Activated CD8-positive, alpha-beta memory T cell treated with anti-CD3 and anti-CD28 coated beads for 36 hours (primary cell): ENCODE data around the gene S1PR5. TPM values are rescaled to one million over a fixed set of nuclear protein-coding genes. Genes with fewer than 3 reads are reported as not detected.

Source experiments
- CTCF ChIA-PET: fragments of 350-600 bp; sonication (Branson Sonifier 250); formaldehyde crosslinking; loops from one replicate; lab custom pipeline; 2021; ENCODE audit warnings: antibody characterized with exemption; lab: Charles Lee
- POLR2A ChIA-PET: fragments of 350-600 bp; sonication (Branson Sonifier 250); formaldehyde crosslinking; loops from one replicate; lab custom pipeline; 2021; ENCODE audit warnings: antibody characterized with exemption; lab: Charles Lee
- total RNA-seq, 2 experiments: library from RNA; stranded (reverse); gene quantifications; one replicate each; pipeline ENCODE4 v1.2.3, GENCODE V29; 2021

Gene S1PR5
- total RNA-seq: 1 to 10 TPM in 1 of 2 experiments, under 1 TPM in 1; 0.46 to 1.1 TPM

GRCh38 chr19:10517361-10517759, at the start of gene S1PR5:
S1PR5 (minus strand) TSS chr19:10517447; CDS start chr19:10515011, 2,436 bp downstream.
- ChIA-PET CTCF (interaction anchor here (0.9 to 1.7 kb wide), 5 partner anchors 10 to 182 kb away, joined by 3 to 8 read pairs (median 5); no protein-coding TSS in a partner anchor), POLR2A (interaction anchor here (1.5 kb wide), 1 partner anchor 35 kb away, joined by 4 read pairs; no protein-coding TSS in a partner anchor)

GRCh38 chr19:10566658-10567410, 49.6 kb upstream of the S1PR5 start:
- CTCF ChIA-PET: interaction anchor here (0.6 to 3.9 kb wide), 13 partner anchors 11 to 163 kb away, joined by 3 to 26 read pairs (median 5); partner anchors contain the start of genes CDC37 and DNM2
- POLR2A ChIA-PET: interaction anchor here (0.7 to 2.1 kb wide), 6 partner anchors 11 to 141 kb away, joined by 3 to 6 read pairs (median 4); partner anchors contain the start of gene KEAP1

- ChIA-PET CTCF (interaction anchor here (0.9 to 3.9 kb wide), 8 partner anchors 10 to 162 kb away, joined by 3 to 26 read pairs (median 5); no protein-coding TSS in a partner anchor), POLR2A (interaction anchor here (0.7 to 2.1 kb wide), 3 partner anchors 11 to 140 kb away, joined by 3 to 6 read pairs (median 5); no protein-coding TSS in a partner anchor)
Measured at GRCh38 chr19:10566408-10566657, 49.1 kb upstream of the S1PR5 start.

- ChIA-PET CTCF (interaction anchor here (0.6 to 3.9 kb wide), 10 partner anchors 10 to 380 kb away, joined by 3 to 26 read pairs (median 5); no protein-coding TSS in a partner anchor), POLR2A (interaction anchor here (0.6 to 2.1 kb wide), 4 partner anchors 10 to 140 kb away, joined by 3 to 6 read pairs (median 4); no protein-coding TSS in a partner anchor)
Measured at GRCh38 chr19:10565567-10566407, 48.5 kb upstream of the S1PR5 start, which contains the start of gene KRI1. KRI1 (minus strand) TSS chr19:10566010; CDS start chr19:10565999, 11 bp downstream.

- POLR2A ChIA-PET: interaction anchor here (0.6 to 2.1 kb wide), 2 partner anchors 12 to 107 kb away, joined by 3 to 6 read pairs; no protein-coding TSS in a partner anchor
- CTCF ChIA-PET: interaction anchor here (0.6 to 3.9 kb wide), 2 partner anchors 12 to 147 kb away, joined by 5 to 26 read pairs; no protein-coding TSS in a partner anchor
Measured at GRCh38 chr19:10565028-10565566, 47.9 kb upstream of the S1PR5 start.

GRCh38 chr19:10562609-10563008, 45.4 kb upstream of the S1PR5 start:
- CTCF ChIA-PET: interaction anchor here (1.9 kb wide), 1 partner anchor 21 kb away, joined by 9 read pairs; no protein-coding TSS in a partner anchor
- POLR2A ChIA-PET: no interaction called here

- ChIA-PET CTCF (no interaction called here), POLR2A (no interaction called here)
Measured at GRCh38 chr19:10560154-10560553, 42.9 kb upstream of the S1PR5 start.

- ChIA-PET POLR2A (no interaction called here), CTCF (interaction anchor here (0.9 to 1.6 kb wide), 2 partner anchors 16 to 137 kb away, joined by 3 to 4 read pairs; partner anchors contain the start of gene PDE4A)
Measured at GRCh38 chr19:10557603-10558197, 40.5 kb upstream of the S1PR5 start.

GRCh38 chr19:10555610-10555973, 38.3 kb upstream of the S1PR5 start:
- POLR2A ChIA-PET: interaction anchor here (0.8 to 1.2 kb wide), 3 partner anchors 11 to 83 kb away, joined by 3 to 5 read pairs (median 5); partner anchors contain the start of gene KRI1
- CTCF ChIA-PET: interaction anchor here (0.6 to 1.8 kb wide), 5 partner anchors 10 to 319 kb away, joined by 3 to 5 read pairs (median 5); partner anchors contain the start of gene KRI1

- ChIA-PET POLR2A (interaction anchor here (0.7 to 1.2 kb wide), 4 partner anchors 11 to 83 kb away, joined by 3 to 5 read pairs (median 4); partner anchors contain the start of gene KRI1), CTCF (interaction anchor here (0.5 to 4.1 kb wide), 9 partner anchors 10 to 318 kb away, joined by 4 to 26 read pairs (median 5); partner anchors contain the start of genes CDKN2D, KRI1 and QTRT1)
Measured at GRCh38 chr19:10554760-10555609, 37.7 kb upstream of the S1PR5 start.

GRCh38 chr19:10553943-10554381, 36.7 kb upstream of the S1PR5 start:
- ChIA-PET POLR2A (interaction anchor here (0.7 to 1.1 kb wide), 3 partner anchors 9 to 237 kb away, joined by 3 to 5 read pairs (median 3); no protein-coding TSS in a partner anchor), CTCF (interaction anchor here (0.5 to 4.1 kb wide), 12 partner anchors 9 to 164 kb away, joined by 3 to 26 read pairs (median 5); partner anchors contain the start of genes ATG4D, CDKN2D, DNM2 and KRI1)

- CTCF ChIA-PET: interaction anchor here (0.7 to 4.1 kb wide), 10 partner anchors 9 to 164 kb away, joined by 3 to 26 read pairs (median 6); partner anchors contain the start of genes ATG4D, CDKN2D, DNM2 and KRI1
- POLR2A ChIA-PET: interaction anchor here (0.6 to 1.6 kb wide), 8 partner anchors 8 to 377 kb away, joined by 3 to 7 read pairs (median 6); partner anchors contain the start of genes KRI1 and S1PR5
Measured at GRCh38 chr19:10553087-10553667, 35.9 kb upstream of the S1PR5 start.

- ChIA-PET POLR2A (interaction anchor here (0.6 to 1.6 kb wide), 5 partner anchors 8 to 36 kb away, joined by 3 to 6 read pairs (median 4); partner anchors contain the start of genes KRI1 and S1PR5), CTCF (interaction anchor here (0.5 to 4.1 kb wide), 13 partner anchors 8 to 165 kb away, joined by 3 to 26 read pairs (median 4); partner anchors contain the start of genes ATG4D, CDC37, CDKN2D and DNM2)
Measured at GRCh38 chr19:10552510-10553053, 35.3 kb upstream of the S1PR5 start.

GRCh38 chr19:10551698-10552301, 34.6 kb upstream of the S1PR5 start:
- ChIA-PET POLR2A (interaction anchor here (0.5 to 1.6 kb wide), 3 partner anchors 14 to 221 kb away, joined by 3 to 7 read pairs (median 6); partner anchors contain the start of gene KRI1), CTCF (interaction anchor here (0.5 to 4.1 kb wide), 12 partner anchors 9 to 161 kb away, joined by 3 to 26 read pairs (median 3); partner anchors contain the start of genes ATG4D, CDC37 and KRI1)

- ChIA-PET CTCF (interaction anchor here (0.5 to 4.1 kb wide), 9 partner anchors 9 to 160 kb away, joined by 3 to 26 read pairs (median 3); partner anchors contain the start of genes ATG4D, CDC37 and KRI1), POLR2A (interaction anchor here (0.6 to 0.7 kb wide), 2 partner anchors 39 to 86 kb away, joined by 4 to 7 read pairs; no protein-coding TSS in a partner anchor)
Measured at GRCh38 chr19:10551006-10551405, 33.8 kb upstream of the S1PR5 start.
